GM06990 (cell line): ENCODE results near the gene CALU.

ENCODE experiments used
- DNase-seq: peaks from one replicate; pipeline ENCODE4 v3.0.0-alpha.2; 2011; ENCODE audit not compliant: insufficient read length; ENCODE audit errors: extremely low read depth
- H3K27me3 ChIP-seq: replicated peaks from 2 replicates; pipeline ENCODE4 v1.6.0; 2011; ENCODE audit warnings: low read length; ENCODE audit not compliant: control insufficient read depth, insufficient read depth
- H3K36me3 ChIP-seq: 2 replicates; pipeline ENCODE4 v1.5.1; 2011; ENCODE audit warnings: low read length; ENCODE audit not compliant: control insufficient read depth, insufficient read depth
- H3K4me3 ChIP-seq: replicated peaks from 2 replicates; pipeline ENCODE4 v1.5.1; 2011; ENCODE audit warnings: low read depth, mild to moderate bottlenecking, control low read depth, low read length
- CTCF ChIP-seq: IDR thresholded peaks from 2 replicates; pipeline ENCODE4 v1.5.1; 2011; ENCODE audit warnings: low read length, control low read depth, mild to moderate bottlenecking, inconsistent platforms; ENCODE audit not compliant: insufficient read depth, poor library complexity, severe bottlenecking

Gene CALU

DNA sequence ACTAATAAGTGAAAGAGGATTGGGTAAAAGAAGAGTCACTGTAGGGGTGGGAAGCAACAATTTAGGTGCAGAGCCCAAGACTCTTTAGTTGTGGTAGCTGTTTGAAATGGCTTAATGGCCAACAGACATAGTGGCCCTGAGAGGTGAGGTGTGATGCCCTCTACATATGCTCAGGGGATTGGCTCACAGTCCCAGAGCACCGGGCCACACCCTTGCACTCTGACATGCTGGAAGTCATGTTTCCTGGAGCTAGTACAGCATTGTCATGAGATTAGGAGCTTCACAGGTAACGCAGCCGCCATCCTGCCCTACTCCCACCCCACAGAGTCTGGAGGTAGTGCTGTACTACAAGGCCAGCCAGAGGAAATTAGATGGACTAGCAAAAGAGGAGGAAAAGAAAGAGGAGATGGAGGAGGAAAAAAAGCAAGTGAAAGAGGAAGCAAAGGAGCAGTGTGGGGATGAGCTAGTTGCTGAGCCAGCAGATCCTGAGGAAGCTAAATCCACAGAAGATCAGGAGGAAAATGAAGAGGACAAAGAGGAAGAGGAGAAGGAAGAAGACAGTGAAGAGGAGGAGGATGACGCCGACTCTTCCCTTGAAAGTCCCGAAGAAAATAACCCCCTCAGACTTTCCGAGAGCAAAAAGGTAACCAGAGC, 76.3 kb downstream of the CALU start:
- Histone ChIP-seq H3K27me3 (peaks cover 4% of the 10 kb centered on the region), H3K36me3 (no peaks in the 10 kb centered on the region), H3K4me3 (no peak overlapping the region)
- TF ChIP-seq CTCF: no peak
- DNase-seq: no peak

- Histone ChIP-seq H3K36me3 (no peaks in the 10 kb centered on the region), H3K4me3 (no peak overlapping the region), H3K27me3 (peaks cover 4% of the 10 kb centered on the region)
- no peak for TF ChIP-seq CTCF
- DNase-seq: no peak
Observed at GRCh38 chr7:128818694-128819093, 79.5 kb downstream of the CALU start.
